HG03175 (cell line): Measurements from ENCODE around the gene PPP1R14D.
"Not testable (repeated sequence)": the region's sequence is repeated elsewhere in the genome, so short reads cannot be mapped to it uniquely, and the experiment has no call there.

Source experiments
- ATAC-seq: cut with Tn5 transposase; IDR thresholded peaks from one replicate; pipeline ENCODE4 v1.9.1; 2021; ENCODE audit warnings: mild to moderate bottlenecking, moderate library complexity; ENCODE audit not compliant: unreplicated experiment

The PPP1R14D gene

GRCh38 chr15:40828447-40829036 lies at the start of gene PPP1R14D:
TSS of gene PPP1R14D (minus strand) at chr15:40828708. CDS start at chr15:40828641, 67 bp downstream.
- ATAC-seq = no peak

DNA sequence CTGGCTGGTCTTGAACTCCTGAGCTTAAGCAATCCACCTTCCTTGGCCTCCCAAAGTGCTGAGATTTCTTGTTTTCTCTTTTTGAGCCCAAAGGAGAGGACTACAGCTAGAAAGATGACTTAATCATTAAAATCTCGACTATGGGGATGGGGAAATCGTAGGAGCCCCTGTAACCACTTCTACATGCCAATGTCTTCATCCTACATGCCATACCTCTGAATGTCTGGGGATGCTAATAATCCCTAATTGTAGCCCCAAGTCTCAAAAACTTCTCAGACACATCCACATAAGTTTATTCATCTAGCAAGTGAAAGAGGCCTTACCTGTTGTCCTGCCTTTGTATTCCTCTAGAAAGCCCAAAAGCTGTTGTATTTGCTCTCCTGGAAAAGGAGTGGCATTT lies 49.2 kb upstream of the PPP1R14D start:
- ATAC-seq = no peak

DNA sequence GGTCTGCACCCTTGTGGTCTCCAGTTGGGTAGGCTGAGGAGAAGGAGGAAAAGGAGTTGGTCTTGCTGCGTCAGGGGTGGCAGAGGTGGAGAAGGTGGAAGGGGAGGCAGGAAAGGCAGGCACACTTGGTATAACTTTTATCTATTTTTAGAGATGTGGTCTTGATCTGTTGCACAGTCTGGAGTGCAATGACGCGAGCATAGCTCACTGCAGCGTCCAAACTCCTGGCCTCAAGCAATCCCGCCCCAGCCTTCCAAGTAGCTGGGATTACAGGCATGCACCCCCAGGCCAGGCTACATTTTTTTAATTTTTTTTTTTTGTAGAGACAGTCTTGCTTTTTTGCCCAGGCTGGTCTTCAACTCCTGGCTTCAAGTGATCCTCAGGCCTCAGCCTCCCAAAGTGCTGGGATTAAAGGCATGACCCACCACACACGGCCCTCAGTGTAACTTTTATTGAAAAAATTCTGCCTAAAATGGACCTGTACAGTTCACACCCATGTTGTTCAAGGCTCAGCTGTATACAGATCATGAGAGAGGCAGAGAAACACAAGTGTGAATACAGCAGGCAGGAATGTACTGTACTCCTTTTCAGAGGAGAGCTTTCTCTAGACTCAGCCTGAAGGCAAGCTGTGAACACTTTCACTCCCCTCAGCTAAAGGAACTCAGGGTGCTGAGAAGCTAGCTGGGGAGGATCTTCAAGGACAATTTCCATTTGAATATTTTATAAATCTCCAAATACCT lies 47.7 kb upstream of the PPP1R14D start:
- ATAC-seq = no peak

- peak; percentile 44 for ATAC-seq
Measured at GRCh38 chr15:40873694-40874561, 45.4 kb upstream of the PPP1R14D start, which contains the start of gene RHOV. TSS of gene RHOV (minus strand) at chr15:40874234. CDS start at chr15:40874139, 95 bp downstream.

DNA sequence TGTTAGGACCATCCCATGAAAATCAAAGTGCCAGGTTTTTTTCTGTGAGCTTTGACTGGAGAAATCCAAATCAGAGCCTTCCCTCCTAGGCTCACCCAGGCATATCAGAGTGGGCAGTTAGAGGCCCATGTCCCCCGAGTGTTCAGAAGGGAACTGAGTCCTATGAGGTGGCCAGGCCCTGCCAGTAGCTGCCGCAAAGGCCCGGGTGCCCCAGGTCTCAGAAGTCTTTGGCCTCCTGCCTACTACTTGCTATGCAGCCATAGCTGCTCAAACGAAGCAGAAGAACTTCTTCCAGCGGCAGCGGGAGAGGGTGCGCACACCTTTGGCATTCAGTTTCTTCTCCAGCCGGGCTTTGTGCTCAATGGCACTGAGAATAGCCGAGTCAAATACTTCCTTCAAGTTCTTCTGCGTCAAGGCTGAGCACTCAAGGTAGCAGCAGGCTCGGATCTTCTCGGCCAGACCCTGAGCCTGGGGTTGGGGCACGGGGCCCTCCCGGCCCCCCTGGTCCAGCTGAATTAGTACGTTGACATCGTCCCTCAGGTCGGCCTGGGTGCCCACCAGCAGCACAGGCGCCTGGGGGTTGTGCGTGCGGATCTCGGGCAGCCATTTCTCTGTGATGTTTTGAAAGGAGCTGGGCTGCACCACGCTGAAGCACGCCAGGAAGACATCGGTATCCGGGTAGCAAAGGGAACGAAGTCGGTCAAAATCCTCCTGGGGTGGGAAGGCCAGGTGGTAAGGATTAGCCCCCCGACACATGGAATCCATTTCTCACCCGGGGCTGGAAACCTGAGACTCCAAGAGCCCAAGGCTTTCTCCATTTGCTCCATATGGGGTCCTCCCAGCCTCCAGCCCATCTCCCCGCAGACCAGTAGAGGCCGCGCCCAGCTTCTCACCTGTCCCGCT lies 44.5 kb upstream of the PPP1R14D start:
- no peak for ATAC-seq

GRCh38 chr15:40871749-40872617 lies 43.5 kb upstream of the PPP1R14D start:
- ATAC-seq = no peak

DNA sequence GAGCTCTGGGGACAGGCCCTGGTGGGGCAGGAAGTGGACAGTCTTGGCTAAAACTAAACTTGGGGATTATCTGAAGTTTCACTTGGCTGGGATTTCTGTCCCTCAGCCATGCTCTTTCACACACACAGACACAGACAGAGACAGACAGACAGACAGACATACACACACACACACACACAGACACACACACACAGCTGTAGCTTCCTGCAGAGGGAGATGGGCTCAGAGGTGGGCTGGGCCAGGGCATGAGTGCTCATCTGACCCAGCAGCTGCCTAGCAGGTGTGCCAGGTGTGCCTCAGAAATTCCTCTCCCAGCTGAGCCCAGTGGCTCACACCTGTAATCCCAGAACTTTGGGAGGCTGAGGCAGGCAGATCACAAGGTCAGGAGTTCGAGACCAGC lies 42.2 kb upstream of the PPP1R14D start:
- no peak for ATAC-seq

GRCh38 chr15:40869686-40870085 lies 41.2 kb upstream of the PPP1R14D start:
- ATAC-seq = no peak

DNA sequence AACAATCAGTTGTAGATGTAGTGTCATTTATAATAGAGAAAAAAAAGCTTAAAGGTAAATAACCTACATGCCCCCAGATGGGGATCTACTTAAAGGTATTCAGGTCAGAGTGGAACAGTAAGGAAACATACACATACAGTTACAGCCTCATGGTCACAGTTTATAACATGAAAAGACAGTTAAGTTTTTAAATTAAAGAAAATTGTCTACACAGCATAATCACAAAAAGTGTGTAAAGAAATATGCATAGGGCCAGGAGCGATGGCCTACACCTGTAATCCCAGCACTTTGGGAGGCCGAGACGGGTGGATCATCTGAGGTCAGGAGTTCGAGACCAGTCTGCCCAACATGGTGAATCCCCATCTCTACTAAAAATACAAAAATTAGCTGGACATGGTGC lies 38.7 kb upstream of the PPP1R14D start:
- no peak for ATAC-seq

- no peak for ATAC-seq
Measured at GRCh38 chr15:40863660-40864270, 35.3 kb upstream of the PPP1R14D start.

DNA sequence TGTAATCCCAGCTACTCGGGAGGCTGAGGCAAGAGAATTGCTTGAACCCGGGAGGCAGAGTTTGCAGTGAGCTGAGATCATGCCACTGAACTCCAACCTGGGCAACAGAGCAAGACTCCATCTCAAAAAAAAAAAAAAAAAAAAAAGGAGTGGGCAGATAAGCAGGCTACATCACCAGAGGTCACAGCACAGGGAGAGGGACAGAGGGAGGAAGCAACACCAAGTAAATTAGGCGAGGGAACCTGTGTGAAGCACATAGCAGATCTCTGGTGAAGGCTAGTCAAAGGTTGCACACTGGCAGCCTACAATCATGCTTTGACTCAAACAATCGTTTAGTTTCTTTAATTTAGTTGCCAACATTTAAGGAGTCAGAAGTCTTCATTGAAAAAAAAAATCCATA lies 32.6 kb upstream of the PPP1R14D start:
- not testable (repeated sequence) for ATAC-seq

GRCh38 chr15:40859206-40859851 lies 30.8 kb upstream of the PPP1R14D start:
- ATAC-seq = peak; percentile 68

DNA sequence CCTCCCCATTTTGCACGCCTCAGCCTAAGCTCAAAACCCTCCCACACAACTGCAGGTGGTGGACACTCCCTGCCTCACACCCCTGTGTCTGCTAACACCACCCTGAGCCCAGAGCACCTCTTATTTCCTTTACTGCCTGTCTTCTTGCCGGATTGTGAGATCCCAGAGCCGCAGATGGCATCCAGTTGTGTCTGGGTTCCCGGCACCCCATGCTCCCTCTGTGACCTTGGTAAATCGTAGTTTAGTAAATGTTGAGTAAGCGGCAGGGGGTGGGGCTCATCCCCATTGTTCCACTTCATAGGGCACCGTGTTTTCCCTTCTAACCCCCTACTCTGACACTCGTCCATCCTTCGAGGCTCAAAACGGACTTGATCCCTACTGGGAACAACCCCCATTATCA lies 30.2 kb upstream of the PPP1R14D start:
- ATAC-seq = no peak

DNA sequence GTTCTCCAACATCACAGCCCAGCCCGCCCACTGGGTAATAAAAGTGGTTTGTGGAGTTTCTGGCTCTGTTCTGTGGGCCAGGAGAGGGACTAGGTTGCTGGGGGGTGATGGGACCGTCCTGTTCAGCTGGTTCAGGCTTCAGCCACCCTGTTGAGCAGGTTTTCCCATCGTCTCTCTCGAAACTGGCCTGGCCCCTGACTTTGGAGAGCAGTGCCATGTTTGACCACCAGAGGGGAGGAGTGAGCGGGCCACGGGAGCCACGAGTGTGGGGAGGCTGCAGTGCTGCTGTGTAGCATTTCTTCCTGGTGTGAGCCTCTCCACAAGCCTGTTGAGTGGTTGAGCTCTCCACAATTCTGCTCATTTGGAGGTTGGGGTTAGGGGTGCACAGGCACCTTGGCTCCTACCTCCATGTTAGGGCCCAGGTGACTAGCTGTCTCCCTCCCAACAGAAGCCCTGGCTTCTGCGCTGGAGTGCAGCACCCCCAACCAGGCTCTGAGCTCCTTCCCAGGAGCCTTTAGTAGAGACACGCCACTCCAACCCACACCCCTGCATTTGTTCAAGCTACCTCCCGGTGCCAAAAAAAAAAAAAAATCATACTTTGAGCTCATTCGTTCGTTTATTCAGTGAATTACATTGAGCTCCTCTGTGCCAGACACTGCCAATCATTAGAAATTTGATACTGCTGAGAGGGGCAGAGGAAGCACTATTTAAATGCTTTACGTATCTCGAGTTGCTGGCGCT lies 29.3 kb upstream of the PPP1R14D start:
- peak; percentile 75 for ATAC-seq

GRCh38 chr15:40856746-40857145 lies 28.2 kb upstream of the PPP1R14D start:
- ATAC-seq = no peak

GRCh38 chr15:40855706-40856234 lies 27.3 kb upstream of the PPP1R14D start:
- no peak for ATAC-seq

DNA sequence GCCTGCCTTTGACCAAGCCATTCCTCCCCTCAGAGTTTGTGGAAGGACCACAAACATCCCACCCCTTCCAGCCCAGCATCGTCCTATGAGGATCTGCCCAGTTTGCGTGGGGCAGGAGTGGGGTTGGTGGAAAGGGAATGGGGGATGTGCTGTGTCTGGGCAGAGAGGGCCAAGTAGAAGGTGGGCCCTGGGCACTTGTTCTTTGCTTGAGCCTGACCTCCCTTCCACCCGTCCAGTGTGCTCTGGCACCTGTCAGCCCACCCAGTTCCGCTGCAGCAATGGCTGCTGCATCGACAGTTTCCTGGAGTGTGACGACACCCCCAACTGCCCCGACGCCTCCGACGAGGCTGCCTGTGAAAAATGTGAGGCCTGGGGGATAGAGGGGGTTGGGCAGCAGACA lies 25.7 kb upstream of the PPP1R14D start:
- no peak for ATAC-seq
